ENCODE results near the gene PLAAT1.

GRCh38 chr3:193313061-193313958 lies 72.3 kb downstream of the PLAAT1 start:
- TF ChIP-seq CTCF (IDR thresholded peaks at IDR 0.05) (no peak), POLR2A (IDR thresholded peaks at IDR 0.05) (no peak)

Measured in thyroid gland (tissue), 4 donors.